ENCODE data around the gene PRPF8. TPM values are rescaled to one million over a fixed set of nuclear protein-coding genes. Genes with fewer than 3 reads are reported as not detected.
A peak's percentile ranks its signal among the peaks of the same experiment; 100 is the strongest.

The PRPF8 gene
- 100 to 1,000 TPM; 141 to 187 (median 163) TPM for total RNA-seq

DNA sequence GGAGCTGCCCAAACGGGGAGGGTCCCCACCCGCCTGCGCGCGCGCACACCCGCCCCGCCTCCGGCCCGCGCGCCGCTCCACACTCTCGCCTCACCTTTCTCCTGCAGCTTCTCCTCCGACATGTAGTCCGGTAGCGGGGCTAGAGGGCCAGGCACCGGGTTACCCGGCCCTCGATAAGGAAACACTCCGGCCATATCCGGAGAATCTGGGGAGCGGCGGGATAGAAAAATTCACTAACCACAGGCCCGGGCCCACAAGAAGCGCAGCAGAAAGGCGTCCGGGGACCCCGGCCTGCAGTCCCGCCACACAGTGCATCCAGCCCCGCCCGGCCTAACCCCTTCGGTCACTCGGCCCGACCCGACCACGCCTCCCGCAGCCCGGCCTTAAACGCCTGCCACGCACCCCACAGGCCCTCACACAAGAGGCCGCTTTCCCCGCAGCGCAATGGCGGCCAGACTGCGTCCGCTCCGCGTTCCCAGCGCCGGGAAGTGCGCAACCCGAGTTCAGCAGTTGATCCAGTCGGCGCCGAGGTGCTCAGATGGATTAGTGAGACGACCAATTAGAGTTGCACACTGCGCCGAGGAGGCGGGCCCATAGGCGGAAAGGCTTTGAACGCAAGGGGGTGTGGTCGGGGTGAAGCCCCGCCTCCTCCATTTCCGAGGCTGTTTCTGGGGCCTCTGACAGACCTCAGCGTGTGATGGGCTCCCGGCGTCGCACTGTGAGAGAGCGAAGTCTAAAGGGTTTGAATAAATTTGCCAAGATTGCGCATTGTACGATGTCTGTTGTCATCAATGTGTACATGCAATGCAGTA is at the start of gene PRPF8:
TSS of gene PRPF8 (minus strand) at position 490 of the 812 bp plus-strand sequence. CDS start at position 194, 296 bp downstream.
- under 1% methylated on average over 29 of the region's 72 CpGs for WGBS
- intact Hi-C loops (cut with DNase I) = no loop called here
- TF ChIP-seq EP300 (IDR thresholded peaks at IDR 0.05) = no peak
- peak; percentile 100 for TF ChIP-seq POLR2AphosphoS5 (IDR thresholded peaks at IDR 0.05)
- TF ChIP-seq POLR2A (IDR thresholded peaks at IDR 0.05; ENCODE audit: low read depth) = peak; percentile 99
- TF ChIP-seq, protein P1, sequence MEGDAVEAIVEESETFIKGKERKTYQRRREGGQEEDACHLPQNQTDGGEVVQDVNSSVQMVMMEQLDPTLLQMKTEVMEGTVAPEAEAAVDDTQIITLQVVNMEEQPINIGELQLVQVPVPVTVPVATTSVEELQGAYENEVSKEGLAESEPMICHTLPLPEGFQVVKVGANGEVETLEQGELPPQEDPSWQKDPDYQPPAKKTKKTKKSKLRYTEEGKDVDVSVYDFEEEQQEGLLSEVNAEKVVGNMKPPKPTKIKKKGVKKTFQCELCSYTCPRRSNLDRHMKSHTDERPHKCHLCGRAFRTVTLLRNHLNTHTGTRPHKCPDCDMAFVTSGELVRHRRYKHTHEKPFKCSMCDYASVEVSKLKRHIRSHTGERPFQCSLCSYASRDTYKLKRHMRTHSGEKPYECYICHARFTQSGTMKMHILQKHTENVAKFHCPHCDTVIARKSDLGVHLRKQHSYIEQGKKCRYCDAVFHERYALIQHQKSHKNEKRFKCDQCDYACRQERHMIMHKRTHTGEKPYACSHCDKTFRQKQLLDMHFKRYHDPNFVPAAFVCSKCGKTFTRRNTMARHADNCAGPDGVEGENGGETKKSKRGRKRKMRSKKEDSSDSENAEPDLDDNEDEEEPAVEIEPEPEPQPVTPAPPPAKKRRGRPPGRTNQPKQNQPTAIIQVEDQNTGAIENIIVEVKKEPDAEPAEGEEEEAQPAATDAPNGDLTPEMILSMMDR (IDR thresholded peaks at IDR 0.05) = peak in 2 of 3 experiments; percentile 5 to 15

DNA sequence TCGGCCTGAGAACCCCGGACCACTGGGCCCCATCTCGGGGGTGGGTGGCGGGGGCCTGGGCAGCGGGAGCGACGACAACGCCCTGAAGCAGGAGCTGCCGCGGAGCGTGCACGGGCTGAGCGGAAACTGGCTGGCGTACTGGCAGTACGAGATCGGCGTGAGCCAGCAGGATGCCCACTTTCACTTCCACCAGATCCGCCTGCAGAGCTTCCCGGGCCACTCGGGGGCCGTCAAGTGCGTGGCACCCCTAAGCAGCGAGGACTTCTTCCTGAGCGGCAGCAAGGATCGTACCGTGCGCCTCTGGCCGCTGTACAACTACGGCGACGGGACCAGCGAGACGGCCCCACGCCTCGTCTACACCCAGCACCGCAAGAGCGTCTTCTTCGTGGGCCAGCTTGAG is 49.1 kb upstream of the PRPF8 start:
- Histone ChIP-seq H3K36me3 (peaks cover 11 to 83% (median 75%) of the 10 kb centered on the region in 4 donors), H3K9me3 (no peaks in the 10 kb centered on the region), H3K27ac (replicated peaks in 1 of 4) (no peak overlapping the region), H3K4me3 (no peak overlapping the region), H3K27me3 (no peaks in the 10 kb centered on the region), H3K4me1 (peaks cover 36 to 49% (median 44%) of the 10 kb centered on the region in 4 donors)
- intact Hi-C loops (cut with DNase I) = no loop called here
- no peak for TF ChIP-seq POLR2A (IDR thresholded peaks at IDR 0.05; ENCODE audit: low read depth)
- TF ChIP-seq POLR2AphosphoS5 (IDR thresholded peaks at IDR 0.05) = no peak
- no peak for TF ChIP-seq EP300 (IDR thresholded peaks at IDR 0.05)
- TF ChIP-seq, protein P1 (IDR thresholded peaks at IDR 0.05) = no peak
- no peak for DNase-seq (ENCODE audit: extremely low spot score)
- no CpG with 5 or more reads among the region's 38 CpGs for WGBS

More for the DNA sequence above, at the start of gene PRPF8:
- peak; percentile 100 for DNase-seq (ENCODE audit: extremely low spot score)
- H3K36me3 ChIP-seq = peaks cover 35 to 38% (median 37%) of the 10 kb centered on the region in 4 donors
- peaks cover 23 to 33% (median 29%) of the 10 kb centered on the region in 4 donors for H3K4me1 ChIP-seq
- no peaks in the 10 kb centered on the region for H3K9me3 ChIP-seq
- peak within 1 kb of the TSS; percentile 79 to 99 (median 89) for H3K4me3 ChIP-seq
- no peaks in the 10 kb centered on the region for H3K27me3 ChIP-seq
- H3K27ac ChIP-seq (replicated peaks in 1 of 4) = peak within 1 kb of the TSS; percentile 92 to 98 (median 95)

DNA sequence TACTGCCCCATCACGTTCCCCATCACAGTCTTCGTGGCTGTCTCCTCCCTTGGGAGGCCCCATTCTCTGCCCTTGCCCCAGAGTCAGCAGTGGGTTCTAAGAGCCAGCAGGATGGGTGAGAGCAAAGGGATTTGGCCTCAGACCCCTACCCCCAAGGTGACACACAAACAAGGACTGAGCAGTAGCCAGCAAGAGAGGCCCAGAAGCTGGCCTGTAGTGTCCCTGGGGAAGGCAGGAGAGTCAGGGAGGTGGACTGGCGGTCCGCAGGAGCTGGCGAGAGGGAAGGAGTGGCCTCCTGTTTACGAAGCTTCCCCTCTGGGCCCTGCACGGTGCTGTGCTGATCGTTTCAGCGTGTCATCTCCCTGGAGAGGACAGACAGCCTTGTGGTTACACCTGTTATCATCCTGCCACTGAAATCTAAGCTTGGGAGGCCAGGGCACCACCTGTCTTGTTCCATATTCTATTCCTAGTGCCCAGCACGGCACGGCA is 48.2 kb upstream of the PRPF8 start:
- H3K36me3 ChIP-seq = peaks cover 11 to 86% (median 79%) of the 10 kb centered on the region in 4 donors
- 73% methylated on average over 9 of the region's 11 CpGs for WGBS
- no peak for DNase-seq (ENCODE audit: extremely low spot score)
- no peaks in the 10 kb centered on the region for H3K9me3 ChIP-seq
- H3K27ac ChIP-seq (replicated peaks in 1 of 4) = no peak overlapping the region
- H3K4me1 ChIP-seq = peaks cover 34 to 58% (median 51%) of the 10 kb centered on the region in 4 donors
- H3K27me3 ChIP-seq = no peaks in the 10 kb centered on the region
- intact Hi-C loops (cut with DNase I) = no loop called here
- TF ChIP-seq, protein P1 (IDR thresholded peaks at IDR 0.05) = no peak
- TF ChIP-seq EP300 (IDR thresholded peaks at IDR 0.05) = no peak
- no peak for TF ChIP-seq POLR2A (IDR thresholded peaks at IDR 0.05; ENCODE audit: low read depth)
- no peak for TF ChIP-seq POLR2AphosphoS5 (IDR thresholded peaks at IDR 0.05)
- H3K4me3 ChIP-seq = no peak overlapping the region

DNA sequence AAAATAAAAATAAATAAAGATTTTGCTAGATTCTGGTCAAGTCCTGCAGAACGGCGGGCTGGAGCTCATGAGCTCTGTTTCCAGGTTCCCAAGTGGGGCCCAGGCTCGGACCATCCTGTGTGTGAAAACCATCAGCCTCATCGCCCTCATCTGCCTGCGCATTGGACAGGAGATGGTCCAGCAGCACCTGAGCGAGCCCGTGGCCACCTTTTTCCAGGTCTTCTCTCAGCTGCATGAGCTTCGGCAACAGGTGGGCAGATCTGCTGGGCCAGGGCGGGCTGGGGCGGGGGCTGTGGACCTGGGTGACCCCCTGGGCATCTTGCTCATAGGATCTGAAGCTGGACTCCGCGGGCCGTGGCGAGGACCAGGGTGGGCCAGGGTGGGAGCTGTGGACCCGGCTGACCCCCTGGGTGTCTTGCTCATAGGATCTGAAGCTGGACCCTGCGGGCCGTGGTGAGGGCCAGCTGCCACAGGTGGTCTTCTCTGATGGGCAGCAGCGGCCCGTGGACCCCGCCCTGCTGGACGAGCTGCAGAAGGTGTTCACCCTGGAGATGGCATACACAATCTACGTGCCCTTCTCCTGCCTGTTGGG is 47.7 kb upstream of the PRPF8 start:
- H3K27ac ChIP-seq (replicated peaks in 1 of 4) = no peak overlapping the region
- no peak overlapping the region for H3K4me3 ChIP-seq
- 92% methylated on average over 7 of the region's 22 CpGs for WGBS
- H3K27me3 ChIP-seq = no peaks in the 10 kb centered on the region
- H3K4me1 ChIP-seq = peaks cover 30 to 60% (median 53%) of the 10 kb centered on the region in 4 donors
- no peaks in the 10 kb centered on the region for H3K9me3 ChIP-seq
- H3K36me3 ChIP-seq = peaks cover 11 to 86% (median 79%) of the 10 kb centered on the region in 4 donors
- TF ChIP-seq EP300 (IDR thresholded peaks at IDR 0.05) (no peak), POLR2AphosphoS5 (IDR thresholded peaks at IDR 0.05) (no peak), POLR2A (IDR thresholded peaks at IDR 0.05; ENCODE audit: low read depth) (no peak)
- TF ChIP-seq, protein P1 (IDR thresholded peaks at IDR 0.05) = no peak
- intact Hi-C loops (cut with DNase I) = no loop called here
- DNase-seq (ENCODE audit: extremely low spot score) = no peak

All from esophagus muscularis mucosa (tissue), 4 donors.